ENCODE data around the gene BORCS5. TPM values are rescaled to one million over a fixed set of nuclear protein-coding genes. Genes with fewer than 3 reads are reported as not detected.

Gene BORCS5
- total RNA-seq, 1 experiment from 2014 or later, result 17.7 TPM

DNA sequence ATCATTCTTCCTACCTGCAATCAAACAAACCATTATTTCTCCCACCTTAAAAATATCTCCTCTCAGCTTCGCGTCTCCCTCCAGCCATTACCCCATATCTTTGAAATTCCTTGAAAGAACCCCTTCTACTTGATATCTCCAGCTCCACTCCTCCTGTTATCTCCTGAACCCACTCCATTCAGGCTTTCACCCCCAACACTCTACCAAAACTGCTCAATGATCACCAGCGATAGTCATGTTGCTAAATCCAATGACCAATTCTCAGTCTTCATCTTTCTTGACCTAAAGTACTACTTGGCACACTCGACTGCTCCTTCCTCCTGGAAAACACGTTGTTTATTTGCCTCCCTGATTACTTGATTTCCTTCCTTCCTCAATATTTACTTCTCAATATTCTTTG lies 135.7 kb downstream of the BORCS5 start:
- no peaks in the 10 kb centered on the region for H3K27me3 ChIP-seq (replicated peaks; ENCODE audit: insufficient read depth, low read depth, low read length, poor library complexity)
- ChIA-PET CTCF (no interaction called here), POLR2A (ENCODE audit: low non-redundant PET) (no interaction called here)
- intact Hi-C loops (cut with micrococcal nuclease; ENCODE audit: unreplicated experiment), result no loop called here
- no peaks in the 10 kb centered on the region for H3K9me3 ChIP-seq (ENCODE audit: low read depth, low read length, poor library complexity, severe bottlenecking)
- H3K27ac ChIP-seq (ENCODE audit: low read depth, low read length, poor library complexity, severe bottlenecking), result no peak overlapping the region
- H3K36me3 ChIP-seq (ENCODE audit: insufficient read depth, low read length, poor library complexity, severe bottlenecking), result no peaks in the 10 kb centered on the region
- no peak overlapping the region for H3K4me3 ChIP-seq (ENCODE audit: low read depth, low read length, poor library complexity, severe bottlenecking)
- BruUV-seq (replicated peaks), result no TSS peak
- H3K4me1 ChIP-seq (ENCODE audit: insufficient read depth, low read length, poor library complexity, severe bottlenecking), result no peaks in the 10 kb centered on the region
- DNase-seq (ENCODE audit: low spot score), result no peak
- TF ChIP-seq, protein P1, sequence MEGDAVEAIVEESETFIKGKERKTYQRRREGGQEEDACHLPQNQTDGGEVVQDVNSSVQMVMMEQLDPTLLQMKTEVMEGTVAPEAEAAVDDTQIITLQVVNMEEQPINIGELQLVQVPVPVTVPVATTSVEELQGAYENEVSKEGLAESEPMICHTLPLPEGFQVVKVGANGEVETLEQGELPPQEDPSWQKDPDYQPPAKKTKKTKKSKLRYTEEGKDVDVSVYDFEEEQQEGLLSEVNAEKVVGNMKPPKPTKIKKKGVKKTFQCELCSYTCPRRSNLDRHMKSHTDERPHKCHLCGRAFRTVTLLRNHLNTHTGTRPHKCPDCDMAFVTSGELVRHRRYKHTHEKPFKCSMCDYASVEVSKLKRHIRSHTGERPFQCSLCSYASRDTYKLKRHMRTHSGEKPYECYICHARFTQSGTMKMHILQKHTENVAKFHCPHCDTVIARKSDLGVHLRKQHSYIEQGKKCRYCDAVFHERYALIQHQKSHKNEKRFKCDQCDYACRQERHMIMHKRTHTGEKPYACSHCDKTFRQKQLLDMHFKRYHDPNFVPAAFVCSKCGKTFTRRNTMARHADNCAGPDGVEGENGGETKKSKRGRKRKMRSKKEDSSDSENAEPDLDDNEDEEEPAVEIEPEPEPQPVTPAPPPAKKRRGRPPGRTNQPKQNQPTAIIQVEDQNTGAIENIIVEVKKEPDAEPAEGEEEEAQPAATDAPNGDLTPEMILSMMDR (conservative IDR thresholded peaks at IDR 0.05; ENCODE audit: low read depth, low read length), result no peak
- TF ChIP-seq EZH2 (IDR thresholded peaks at IDR 0.05; ENCODE audit: borderline replicate concordance, low read depth, low read length, poor library complexity, severe bottlenecking), result no peak

DNA sequence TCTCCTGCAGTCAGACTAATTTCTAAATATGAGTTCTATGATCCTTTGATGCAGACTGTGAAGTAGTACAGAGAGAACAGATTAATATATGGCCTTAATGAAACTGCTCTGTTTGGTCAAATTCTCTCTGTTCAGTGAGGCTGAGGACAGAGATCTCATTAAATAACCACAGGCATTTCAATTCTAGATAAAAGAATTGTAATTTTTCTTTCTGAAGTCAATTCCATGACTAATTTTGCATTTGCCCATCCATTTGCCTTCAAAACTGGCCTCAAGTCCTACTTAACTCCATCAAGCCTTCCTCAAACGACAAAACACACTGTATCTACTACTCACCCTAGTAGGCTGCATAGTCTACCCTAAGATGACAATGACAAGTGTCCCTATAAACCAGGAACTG lies 138.7 kb downstream of the BORCS5 start:
- no TSS peak for BruUV-seq (replicated peaks)
- intact Hi-C loops (cut with micrococcal nuclease; ENCODE audit: unreplicated experiment), result no loop called here
- Histone ChIP-seq H3K9me3 (ENCODE audit: low read depth, low read length, poor library complexity, severe bottlenecking) (no peaks in the 10 kb centered on the region), H3K4me3 (ENCODE audit: low read depth, low read length, poor library complexity, severe bottlenecking) (no peak overlapping the region), H3K27ac (ENCODE audit: low read depth, low read length, poor library complexity, severe bottlenecking) (no peak overlapping the region), H3K27me3 (replicated peaks; ENCODE audit: insufficient read depth, low read depth, low read length, poor library complexity) (no peaks in the 10 kb centered on the region), H3K36me3 (ENCODE audit: insufficient read depth, low read length, poor library complexity, severe bottlenecking) (no peaks in the 10 kb centered on the region), H3K4me1 (ENCODE audit: insufficient read depth, low read length, poor library complexity, severe bottlenecking) (no peaks in the 10 kb centered on the region)
- ChIA-PET POLR2A (ENCODE audit: low non-redundant PET) (interaction anchor here (0.6 kb wide), 1 partner anchor 16 kb away, joined by 3 read pairs; no protein-coding TSS in a partner anchor), CTCF (no interaction called here)
- no peak for DNase-seq (ENCODE audit: low spot score)
- no peak for TF ChIP-seq EZH2 (IDR thresholded peaks at IDR 0.05; ENCODE audit: borderline replicate concordance, low read depth, low read length, poor library complexity, severe bottlenecking)
- TF ChIP-seq, protein P1 (conservative IDR thresholded peaks at IDR 0.05; ENCODE audit: low read depth, low read length), result no peak

DNA sequence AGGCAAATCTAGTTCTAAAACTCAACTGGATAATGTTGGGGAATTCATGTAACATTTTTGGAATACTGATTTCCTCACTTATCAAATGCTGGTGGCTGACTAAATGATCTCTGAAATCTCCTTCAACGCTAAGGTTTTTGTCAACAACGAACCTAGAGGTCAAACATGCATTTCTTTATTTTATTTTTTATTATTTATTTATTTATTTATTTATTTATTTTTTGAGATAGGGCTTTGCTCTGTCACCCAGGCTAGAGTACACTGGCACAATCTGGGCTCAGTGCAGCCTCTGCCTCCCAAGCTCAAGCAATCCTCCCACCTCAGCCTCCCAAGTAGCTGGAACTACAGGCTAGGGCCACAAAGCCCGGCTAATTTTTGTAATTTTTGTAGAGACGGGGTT lies 141.3 kb downstream of the BORCS5 start:
- ChIA-PET CTCF (no interaction called here), POLR2A (ENCODE audit: low non-redundant PET) (no interaction called here)
- intact Hi-C loops (cut with micrococcal nuclease; ENCODE audit: unreplicated experiment), result no loop called here

More for the DNA sequence above, 141.3 kb downstream of the BORCS5 start:
- H3K27me3 ChIP-seq (replicated peaks; ENCODE audit: insufficient read depth, low read depth, low read length, poor library complexity), result no peaks in the 10 kb centered on the region
- no peaks in the 10 kb centered on the region for H3K9me3 ChIP-seq (ENCODE audit: low read depth, low read length, poor library complexity, severe bottlenecking)
- BruUV-seq (replicated peaks), result no TSS peak
- H3K36me3 ChIP-seq (ENCODE audit: insufficient read depth, low read length, poor library complexity, severe bottlenecking), result no peaks in the 10 kb centered on the region
- H3K4me3 ChIP-seq (ENCODE audit: low read depth, low read length, poor library complexity, severe bottlenecking), result no peak overlapping the region
- no peaks in the 10 kb centered on the region for H3K4me1 ChIP-seq (ENCODE audit: insufficient read depth, low read length, poor library complexity, severe bottlenecking)
- DNase-seq (ENCODE audit: low spot score), result no peak
- no peak overlapping the region for H3K27ac ChIP-seq (ENCODE audit: low read depth, low read length, poor library complexity, severe bottlenecking)
- no peak for TF ChIP-seq EZH2 (IDR thresholded peaks at IDR 0.05; ENCODE audit: borderline replicate concordance, low read depth, low read length, poor library complexity, severe bottlenecking)
- TF ChIP-seq, protein P1 (conservative IDR thresholded peaks at IDR 0.05; ENCODE audit: low read depth, low read length), result no peak

Data from A673 (cell line).